Nephron progenitor cell (in vitro differentiated cells): Measurements from ENCODE around the gene KLRD1.
"Not testable (repeated sequence)": the region's sequence is repeated elsewhere in the genome, so short reads cannot be mapped to it uniquely, and the experiment has no call there.

Experiments
- DNase-seq: peaks from one replicate; pipeline ENCODE4 v3.0.0; 2021
- H3K27ac Mint-ChIP-seq: 2 replicates; pipeline ENCODE4 v1.8.0; 2021; ENCODE audit warnings: mild to moderate bottlenecking, moderate library complexity, mixed read lengths
- H3K27me3 Mint-ChIP-seq: 2 replicates; pipeline ENCODE4 v1.8.0; 2021; ENCODE audit warnings: mild to moderate bottlenecking, low read depth, mixed read lengths; ENCODE audit not compliant: poor library complexity
- H3K36me3 Mint-ChIP-seq: 2 replicates; pipeline ENCODE4 v1.8.0; 2021; ENCODE audit warnings: low read depth, mixed read lengths
- H3K4me1 Mint-ChIP-seq: 2 replicates; pipeline ENCODE4 v1.8.0; 2021; ENCODE audit warnings: mixed read lengths
- H3K4me3 Mint-ChIP-seq: 2 replicates; pipeline ENCODE4 v1.8.0; 2021; ENCODE audit warnings: mild to moderate bottlenecking, moderate library complexity, mixed read lengths
- H3K9me3 Mint-ChIP-seq: 2 replicates; pipeline ENCODE4 v1.8.0; 2021; ENCODE audit warnings: mild to moderate bottlenecking, moderate library complexity, mixed read lengths
- CTCF ChIP-seq: fragments of 200-600 bp; sonication (generic); IDR thresholded peaks from 2 replicates; pipeline ENCODE4 v1.5.0; 2021; ENCODE audit warnings: antibody characterized with exemption

Gene KLRD1

GRCh38 chr12:10368206-10369171 lies 60.8 kb downstream of the KLRD1 start:
- H3K4me1 Mint-ChIP-seq: peaks cover 52% of the 10 kb centered on the region
- peak overlapping the region; percentile 90 for H3K27ac Mint-ChIP-seq
- no peak overlapping the region for H3K4me3 Mint-ChIP-seq
- H3K36me3 Mint-ChIP-seq: peaks cover 10% of the 10 kb centered on the region
- TF ChIP-seq CTCF: no peak
- no peak for DNase-seq
- peaks cover 5% of the 10 kb centered on the region for H3K27me3 Mint-ChIP-seq
- peaks cover 26% of the 10 kb centered on the region for H3K9me3 Mint-ChIP-seq

GRCh38 chr12:10369557-10370415 lies 62.1 kb downstream of the KLRD1 start:
- H3K9me3 Mint-ChIP-seq: peaks cover 26% of the 10 kb centered on the region
- peak overlapping the region; percentile 40 for H3K27ac Mint-ChIP-seq
- DNase-seq: no peak
- H3K4me3 Mint-ChIP-seq: no peak overlapping the region
- H3K27me3 Mint-ChIP-seq: peaks cover 5% of the 10 kb centered on the region
- peaks cover 10% of the 10 kb centered on the region for H3K36me3 Mint-ChIP-seq
- no peak for TF ChIP-seq CTCF
- peaks cover 52% of the 10 kb centered on the region for H3K4me1 Mint-ChIP-seq

- H3K4me3 Mint-ChIP-seq: not testable (repeated sequence)
Observed at GRCh38 chr12:10371893-10372535, 64.3 kb downstream of the KLRD1 start.

GRCh38 chr12:10372559-10372958 lies 64.9 kb downstream of the KLRD1 start:
- H3K27ac Mint-ChIP-seq: no peak overlapping the region
- DNase-seq: no peak
- H3K36me3 Mint-ChIP-seq: peaks cover 15% of the 10 kb centered on the region
- no peak for TF ChIP-seq CTCF
- H3K4me3 Mint-ChIP-seq: no peak overlapping the region
- peaks cover 51% of the 10 kb centered on the region for H3K4me1 Mint-ChIP-seq
- peaks cover 5% of the 10 kb centered on the region for H3K27me3 Mint-ChIP-seq
- peaks cover 29% of the 10 kb centered on the region for H3K9me3 Mint-ChIP-seq

More at GRCh38 chr12:10371893-10372535, 64.3 kb downstream of the KLRD1 start:
- Mint-ChIP-seq H3K4me1 (peaks cover 52% of the 10 kb centered on the region), H3K27ac (peak overlapping the region; percentile 41), H3K9me3 (peaks cover 30% of the 10 kb centered on the region), H3K36me3 (peaks cover 15% of the 10 kb centered on the region)
- not testable (repeated sequence) for DNase-seq, H3K27me3 Mint-ChIP-seq

- DNase-seq: no peak
- Mint-ChIP-seq H3K4me3 (no peak overlapping the region), H3K27ac (peak overlapping the region; percentile 15), H3K4me1 (peaks cover 35% of the 10 kb centered on the region), H3K36me3 (peaks cover 5% of the 10 kb centered on the region), H3K9me3 (peaks cover 15% of the 10 kb centered on the region), H3K27me3 (peaks cover 2% of the 10 kb centered on the region)
- TF ChIP-seq CTCF: no peak
Observed at GRCh38 chr12:10374624-10375018, 67.0 kb downstream of the KLRD1 start.

- H3K27me3 Mint-ChIP-seq, DNase-seq, H3K9me3 Mint-ChIP-seq, H3K27ac Mint-ChIP-seq, H3K4me1 Mint-ChIP-seq, H3K4me3 Mint-ChIP-seq, H3K36me3 Mint-ChIP-seq: not testable (repeated sequence)
Observed at GRCh38 chr12:10378737-10379136, 71.1 kb downstream of the KLRD1 start.
